UCSD-AML1 (cell line): ENCODE measurements around the gene PTPN1.
"Not testable (repeated sequence)": the region's sequence is repeated elsewhere in the genome, so short reads cannot be mapped to it uniquely, and the experiment has no call there.

Source experiments
- DNase-seq: peaks from one replicate; lab custom pipeline; 2025; ENCODE audit not compliant: unreplicated experiment; lab: John Stamatoyannopoulos, UW

The PTPN1 gene

DNA sequence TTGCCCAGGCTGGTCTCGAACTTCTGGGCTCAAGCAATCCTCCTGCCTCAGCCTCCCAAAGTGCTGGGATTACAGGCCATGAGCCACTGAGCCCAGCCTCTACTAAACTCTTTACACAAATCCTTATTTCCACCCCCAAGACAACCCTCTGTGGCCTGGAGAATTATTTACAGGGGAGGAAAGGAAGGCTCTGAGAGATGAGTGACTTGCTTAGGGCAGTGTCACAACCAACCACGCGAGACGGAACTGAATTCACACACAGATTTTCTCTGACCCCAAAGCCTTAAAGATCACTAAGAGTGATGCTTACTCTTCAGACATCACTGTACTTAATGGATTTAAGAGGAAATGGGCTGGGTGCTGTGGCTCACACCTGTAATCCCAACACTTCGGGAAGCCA is 95.0 kb downstream of the PTPN1 start:
- DNase-seq = no peak

DNA sequence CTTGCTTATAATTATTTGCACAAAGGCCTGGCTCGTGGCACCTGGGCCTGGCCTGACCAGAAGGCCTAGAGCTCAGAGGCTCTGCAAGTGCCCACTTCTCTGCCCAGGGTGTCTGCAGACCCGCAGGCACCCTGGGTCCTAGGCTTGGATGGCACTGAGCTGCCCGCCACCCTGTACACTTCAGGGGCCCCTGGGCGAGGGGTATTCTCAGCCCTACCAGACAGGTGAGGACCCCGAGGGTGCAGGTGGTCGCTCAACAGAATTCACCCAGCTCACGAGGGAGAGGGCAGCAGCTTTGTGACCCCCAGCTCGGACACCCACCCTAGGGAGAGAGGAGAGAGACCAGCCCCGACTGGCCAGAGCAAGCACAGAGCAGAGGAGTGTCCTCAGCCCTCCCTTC is 97.3 kb downstream of the PTPN1 start:
- DNase-seq = no peak

DNA sequence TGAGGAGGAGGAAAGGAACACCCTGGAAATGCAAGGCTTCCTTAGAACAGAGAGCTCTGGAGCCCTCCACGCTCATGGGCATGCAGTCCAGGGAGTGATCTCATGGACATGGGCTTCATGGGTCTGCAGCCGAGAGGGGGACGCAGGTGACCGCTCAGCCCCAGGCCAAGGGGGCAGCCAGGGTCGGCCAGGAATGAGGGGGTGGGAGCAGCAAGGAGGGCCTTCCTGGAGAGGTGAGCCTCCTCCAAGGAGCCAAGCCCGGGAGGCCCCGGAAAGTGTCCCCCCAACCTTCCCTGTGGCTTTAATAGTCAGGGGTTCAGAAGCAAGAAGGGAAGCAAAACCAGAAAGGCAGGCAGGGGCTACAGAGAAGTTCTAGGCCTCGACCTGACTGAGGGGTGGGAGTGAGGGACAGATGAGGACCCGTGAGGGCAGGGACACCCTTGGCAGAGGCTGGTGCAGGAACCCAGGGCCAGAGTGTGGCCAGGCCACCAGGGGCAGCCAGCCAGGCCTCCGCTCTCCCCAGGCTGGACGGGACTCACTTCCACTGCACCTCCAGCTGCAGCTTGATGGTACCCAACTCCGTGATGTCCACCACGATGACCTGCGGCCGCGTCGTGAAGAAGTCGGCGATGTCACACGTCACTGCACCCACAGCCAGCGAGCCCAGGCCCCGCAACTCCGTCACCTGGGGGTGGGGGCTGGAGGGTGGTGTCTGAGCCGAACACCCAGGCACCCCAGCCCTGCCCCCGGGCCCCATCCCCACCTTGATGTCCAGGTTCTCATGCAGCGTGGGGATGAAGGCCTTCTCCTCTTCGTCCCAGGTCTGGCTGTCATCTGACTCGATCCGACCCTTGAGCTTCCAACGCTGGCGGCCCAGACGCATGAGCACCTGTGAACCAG is 97.9 kb downstream of the PTPN1 start:
- DNase-seq = no peak

DNA sequence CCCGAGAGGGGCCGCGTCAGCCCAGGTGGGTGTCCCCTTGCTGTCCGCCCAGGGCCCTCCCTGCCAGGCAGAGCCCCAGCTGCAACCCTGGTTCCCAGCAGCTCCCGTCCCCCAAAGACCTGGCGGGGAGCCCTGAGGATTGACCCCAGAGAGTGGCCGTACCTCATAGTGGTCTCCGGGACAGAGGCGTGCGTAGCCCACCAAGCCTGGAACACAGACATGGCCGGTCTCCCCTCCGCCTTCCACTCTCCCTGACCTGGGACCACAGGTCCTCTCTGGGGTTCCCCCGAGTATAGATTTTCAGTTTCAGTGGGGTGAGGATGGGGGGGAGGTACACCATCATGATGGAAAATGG is 98.5 kb downstream of the PTPN1 start:
- DNase-seq = no peak

DNA sequence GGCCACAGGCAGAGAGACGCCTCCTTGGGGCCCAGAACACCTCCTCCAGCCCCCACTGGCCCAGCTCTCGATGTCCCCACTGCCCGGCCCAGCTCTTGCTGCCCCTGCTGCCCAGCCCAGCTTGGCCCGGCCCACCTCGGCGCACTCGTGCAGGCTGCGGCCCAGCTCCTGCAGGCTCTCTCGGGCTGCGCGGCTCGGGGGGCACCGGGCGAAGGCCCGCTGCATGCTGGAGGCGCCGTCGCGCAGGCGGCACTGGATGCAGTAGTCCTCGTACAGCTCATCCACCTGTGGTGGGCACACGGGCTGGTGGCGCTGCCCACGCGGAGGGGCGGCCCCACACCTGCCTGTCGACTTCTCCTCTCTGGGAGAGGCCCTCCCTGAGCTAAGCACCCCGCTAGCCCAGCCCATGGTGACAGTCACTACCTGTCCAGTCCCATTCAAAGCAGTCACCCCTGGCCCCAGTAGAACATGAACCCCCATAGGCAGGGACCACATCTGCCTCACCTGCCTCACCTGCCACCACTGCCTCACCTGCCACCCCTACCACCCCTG is 99.3 kb downstream of the PTPN1 start:
- DNase-seq = no peak

DNA sequence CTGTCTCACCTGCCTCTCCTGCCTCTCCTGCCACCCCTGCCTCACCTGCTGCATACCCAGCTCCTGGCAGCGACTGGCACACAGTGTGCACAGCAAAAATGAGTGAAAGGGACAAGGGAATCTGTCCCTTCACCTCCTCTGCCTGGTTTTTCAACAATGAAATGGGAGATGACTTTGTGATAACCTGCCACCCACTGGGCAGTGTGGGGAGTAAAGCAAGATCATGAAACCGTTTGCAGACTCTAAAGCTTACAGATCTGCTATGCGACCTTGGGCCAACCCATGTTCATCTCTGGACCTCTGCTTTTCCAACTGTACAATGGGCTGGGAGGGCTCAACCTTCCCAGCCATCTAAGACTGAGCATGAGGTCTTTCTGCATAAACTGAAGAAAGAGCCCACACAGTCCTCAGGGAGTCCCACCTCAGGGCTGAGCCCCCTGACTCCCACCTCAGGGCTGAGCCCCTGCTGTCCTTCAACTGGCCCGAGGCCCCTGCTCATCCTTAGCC is 100.1 kb downstream of the PTPN1 start:
- no peak for DNase-seq

DNA sequence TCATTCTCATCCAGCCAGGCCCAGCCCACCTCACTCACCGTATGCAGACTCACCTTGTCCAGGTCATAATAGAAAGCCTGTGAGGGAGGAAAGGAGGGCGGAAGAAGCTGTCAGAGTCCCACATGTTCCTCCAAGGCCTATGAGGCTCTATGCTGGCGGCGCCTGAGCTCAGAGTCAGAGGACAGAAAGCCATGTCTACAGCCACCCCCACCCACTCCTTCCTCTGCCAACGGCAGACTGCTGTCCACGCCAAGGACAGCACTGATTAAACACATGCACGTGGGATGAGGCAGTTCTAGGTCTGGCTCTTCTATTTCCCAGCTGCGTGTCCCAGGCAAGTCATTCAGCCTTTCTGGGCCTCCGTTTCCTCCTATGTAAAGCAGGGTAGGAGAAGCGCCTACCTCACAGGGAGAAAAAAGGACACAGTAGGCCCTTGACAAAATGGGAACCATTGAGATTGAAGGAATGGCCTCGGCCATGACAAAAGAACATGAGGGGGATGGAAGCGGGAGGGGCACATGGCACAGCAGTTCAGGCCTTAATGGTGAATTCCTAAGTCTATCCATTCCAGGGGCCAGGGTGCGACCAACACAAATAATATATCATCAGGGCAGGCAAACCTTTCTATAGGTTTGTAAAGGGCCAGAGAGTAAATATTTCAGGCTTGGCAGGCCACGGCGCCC is 101.1 kb downstream of the PTPN1 start:
- DNase-seq = no peak

DNA sequence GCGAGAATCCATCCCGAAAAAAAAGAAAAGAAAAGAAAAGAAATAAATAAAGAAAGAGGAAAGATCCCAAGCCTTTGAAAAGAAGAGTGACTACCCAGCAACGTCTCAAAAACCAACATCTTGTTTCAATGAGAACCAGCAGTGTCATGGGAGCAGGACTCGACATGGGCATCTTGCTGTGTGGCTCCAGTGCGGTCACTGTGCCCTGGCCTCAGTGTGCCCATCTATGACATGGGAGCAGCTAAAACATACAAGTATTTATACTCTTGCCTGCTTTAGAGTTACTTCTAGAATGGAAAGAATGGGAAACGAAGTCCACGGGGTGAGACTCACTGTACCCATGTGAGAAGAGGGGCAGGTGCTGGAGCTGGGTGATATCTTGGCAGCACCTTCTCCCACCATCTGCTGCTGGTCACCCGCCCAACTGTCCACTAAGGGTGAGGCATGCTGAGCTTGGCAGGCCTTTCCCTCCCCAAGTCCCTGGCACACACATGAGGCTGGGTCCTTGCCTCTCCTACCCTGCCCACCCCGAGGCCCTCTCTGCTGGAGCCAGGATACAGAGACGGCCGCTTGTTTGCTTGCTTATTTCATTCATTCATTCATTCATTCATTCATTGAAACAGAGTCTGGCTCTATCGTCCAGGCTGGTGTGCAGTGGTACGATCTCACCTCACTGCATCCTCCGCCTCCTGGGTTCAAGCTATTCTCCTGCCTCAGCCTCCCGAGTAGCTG is 103.4 kb downstream of the PTPN1 start:
- no peak for DNase-seq

DNA sequence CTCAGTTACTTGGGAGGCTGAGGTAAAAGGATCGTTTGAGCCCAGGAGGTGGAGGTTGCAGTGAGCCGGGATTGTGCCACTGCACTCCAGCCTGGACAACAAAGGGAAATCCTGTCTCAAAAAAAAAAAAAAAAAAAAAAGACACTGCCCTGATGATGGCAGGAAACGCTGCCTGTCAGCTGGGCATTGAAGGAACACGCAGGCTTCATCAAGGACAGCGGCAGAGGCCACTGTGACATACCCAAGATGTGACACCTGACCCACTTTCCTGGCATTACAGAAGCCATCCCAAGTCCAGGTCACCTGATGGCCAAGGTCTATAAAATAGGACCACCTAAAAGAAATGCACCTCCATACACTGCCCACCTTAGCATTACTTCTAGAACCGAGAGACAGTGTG is 105.2 kb downstream of the PTPN1 start:
- DNase-seq = no peak

DNA sequence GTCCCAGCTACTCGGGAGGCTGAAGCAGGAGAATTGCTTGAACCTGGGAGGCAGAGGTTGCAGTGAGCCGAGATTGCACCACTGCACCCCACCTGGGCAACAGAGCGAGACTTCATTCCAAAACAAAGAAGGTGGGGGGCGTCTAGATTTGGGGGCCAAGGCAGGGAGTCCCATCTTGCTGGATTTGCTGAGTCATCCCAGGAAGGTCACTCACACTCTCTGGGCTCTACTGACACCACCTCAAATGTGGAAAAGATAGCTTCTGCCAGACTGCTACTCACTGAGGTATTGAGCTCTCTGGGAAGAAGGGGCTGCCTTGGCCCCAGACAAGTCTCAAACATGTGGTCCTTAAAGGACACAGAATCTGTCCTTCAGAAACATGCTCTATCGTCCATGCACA is 106.8 kb downstream of the PTPN1 start:
- DNase-seq = no peak

DNA sequence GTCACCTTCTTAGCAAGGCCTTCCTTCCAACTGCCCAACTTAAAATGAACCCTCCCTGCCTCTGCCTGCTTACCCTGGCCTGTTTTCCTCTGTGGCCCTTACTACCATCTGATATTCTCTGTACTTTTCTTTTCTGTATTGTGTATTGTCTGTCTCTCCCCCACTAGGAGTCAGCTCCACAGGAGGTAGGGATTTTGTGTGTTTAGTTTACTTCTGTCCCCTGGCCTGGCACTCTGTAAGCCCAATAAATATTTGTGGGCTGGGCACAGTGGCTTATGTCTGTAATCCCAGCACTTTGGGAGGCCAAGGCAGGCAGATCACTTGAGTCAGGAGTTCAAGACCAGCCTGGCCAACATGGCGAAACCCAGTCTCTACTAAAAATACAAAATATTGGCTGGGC is 108.4 kb downstream of the PTPN1 start:
- DNase-seq = no peak

DNA sequence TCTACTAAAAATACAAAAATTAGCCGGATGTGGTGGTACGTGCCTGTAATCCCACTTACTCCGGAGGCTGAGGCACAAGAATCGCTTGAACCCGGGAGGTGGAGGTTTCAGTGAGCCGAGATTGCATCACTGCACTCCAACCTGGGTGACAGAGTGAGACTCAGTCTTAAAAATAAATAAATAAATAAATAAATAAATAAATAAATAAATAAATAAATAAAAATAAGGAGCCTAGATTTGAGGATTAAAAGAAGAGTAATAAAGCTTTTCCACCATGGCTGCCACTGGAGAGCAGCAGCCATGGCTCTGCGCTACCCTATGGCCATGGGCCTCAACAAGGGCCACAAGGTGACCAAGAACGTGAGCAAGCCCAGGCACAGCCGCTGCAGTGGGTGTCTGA is 110.3 kb downstream of the PTPN1 start:
- DNase-seq = not testable (repeated sequence)

DNA sequence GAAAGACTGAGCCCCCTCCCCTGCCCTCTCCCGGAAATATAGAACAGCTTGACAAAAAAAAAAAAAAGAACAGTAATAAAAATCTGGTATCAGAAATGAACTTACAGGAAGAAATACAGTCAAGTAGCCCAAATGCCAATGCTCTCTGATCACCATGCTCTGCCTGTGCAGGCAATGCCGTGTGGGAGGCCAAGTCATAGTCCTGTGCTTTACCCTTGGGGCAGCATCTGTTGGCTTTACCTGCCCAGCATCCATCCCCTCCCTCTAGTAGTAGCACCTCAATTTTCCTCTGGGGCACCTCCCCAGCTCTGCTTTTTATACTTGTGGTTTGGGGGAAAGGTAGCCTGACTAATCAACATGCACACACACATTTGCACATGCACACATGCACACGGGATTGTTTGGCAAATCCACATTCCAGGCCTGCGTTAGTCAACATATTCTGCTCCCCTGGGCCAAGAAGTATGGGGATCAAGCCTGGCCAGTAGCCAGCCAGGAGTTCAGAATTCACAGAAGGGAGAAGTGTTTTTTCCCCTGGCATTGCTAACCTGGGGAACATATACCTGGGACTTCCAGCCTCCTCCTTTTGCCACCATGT is 111.0 kb downstream of the PTPN1 start:
- no peak for DNase-seq

DNA sequence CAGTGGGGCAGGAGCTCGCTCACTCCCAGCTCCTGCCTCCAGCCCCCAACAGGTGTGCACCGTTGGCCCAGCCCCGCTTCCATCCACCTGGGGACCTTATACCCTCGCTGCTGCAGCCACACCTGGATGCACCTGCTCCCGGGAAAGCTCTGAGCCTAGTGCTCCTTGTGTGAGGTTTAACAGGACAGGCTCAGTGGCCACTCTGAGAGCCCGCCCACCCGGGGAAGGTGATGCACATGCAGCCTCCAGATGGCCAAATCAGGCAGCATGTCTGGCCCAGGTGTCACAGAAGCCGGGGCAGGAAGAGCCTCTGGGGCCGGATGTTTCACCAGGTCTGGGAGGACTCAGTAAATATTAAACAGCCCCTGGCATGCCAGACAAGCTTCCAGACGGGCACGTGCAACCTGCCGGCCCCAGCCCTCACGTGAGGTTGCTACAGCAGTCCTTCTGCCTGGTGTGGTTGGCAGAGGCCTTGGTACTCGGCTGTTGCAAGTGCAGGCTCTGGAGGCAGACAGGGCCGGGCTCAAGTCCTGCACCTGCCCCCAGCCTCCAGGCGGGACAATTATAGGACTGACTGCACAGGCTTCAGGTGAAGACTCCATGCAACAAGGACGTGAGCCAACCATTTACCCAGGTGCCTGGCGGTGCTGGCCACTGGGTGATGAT is 114.3 kb downstream of the PTPN1 start:
- DNase-seq = no peak

DNA sequence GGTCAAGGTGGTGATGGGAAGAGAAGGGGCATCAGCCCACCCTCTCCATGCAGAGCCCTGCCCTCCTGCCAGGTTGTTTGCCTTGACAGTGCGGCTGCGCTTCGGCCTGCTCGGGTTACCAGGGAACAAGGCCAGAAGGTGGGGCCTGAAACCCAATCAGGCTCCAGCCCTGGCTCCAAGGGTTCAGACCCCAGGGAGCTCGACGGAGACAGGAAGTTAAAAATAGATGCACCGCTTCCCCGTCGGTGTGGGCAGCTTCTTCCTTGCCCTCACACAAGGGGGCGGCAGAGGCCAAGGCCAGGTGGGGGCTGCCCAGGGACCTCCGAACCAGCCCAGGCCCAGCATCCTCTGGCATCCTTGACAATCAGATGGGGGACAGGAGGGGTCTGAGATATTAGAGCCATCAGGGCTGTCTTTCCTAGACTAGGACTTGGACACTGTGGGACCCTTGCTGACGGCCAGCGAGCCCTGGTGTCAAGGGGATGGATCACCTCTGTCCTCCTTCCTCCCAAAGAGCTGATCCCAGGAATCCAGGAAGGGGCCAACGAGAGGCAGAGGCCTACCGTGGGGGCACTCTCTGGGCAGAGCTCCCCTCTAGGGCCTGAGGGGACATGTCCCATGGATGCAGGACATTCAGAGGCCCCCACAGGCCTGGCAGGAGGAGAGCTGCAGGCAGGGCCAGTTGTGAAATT is 115.9 kb downstream of the PTPN1 start:
- peak; percentile 54 for DNase-seq

DNA sequence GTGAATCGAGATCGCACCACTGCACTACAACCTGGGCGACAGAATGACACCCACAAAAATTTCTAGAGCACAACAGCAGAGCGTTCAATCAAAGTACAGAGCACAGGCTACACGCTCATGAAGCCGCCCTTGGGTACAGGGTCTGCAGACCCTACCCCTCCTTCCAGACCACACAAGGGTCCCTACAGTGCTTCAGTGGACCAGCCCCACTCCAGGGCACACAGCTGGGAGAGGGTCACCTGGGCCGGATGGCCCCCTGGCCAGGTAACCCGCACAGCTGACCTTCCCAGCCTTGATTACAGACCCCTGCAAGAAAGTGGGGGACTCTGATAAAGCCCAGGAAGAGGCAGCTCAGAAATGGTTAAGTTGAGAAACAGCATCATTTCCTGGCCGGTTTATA is 117.6 kb downstream of the PTPN1 start:
- no peak for DNase-seq

DNA sequence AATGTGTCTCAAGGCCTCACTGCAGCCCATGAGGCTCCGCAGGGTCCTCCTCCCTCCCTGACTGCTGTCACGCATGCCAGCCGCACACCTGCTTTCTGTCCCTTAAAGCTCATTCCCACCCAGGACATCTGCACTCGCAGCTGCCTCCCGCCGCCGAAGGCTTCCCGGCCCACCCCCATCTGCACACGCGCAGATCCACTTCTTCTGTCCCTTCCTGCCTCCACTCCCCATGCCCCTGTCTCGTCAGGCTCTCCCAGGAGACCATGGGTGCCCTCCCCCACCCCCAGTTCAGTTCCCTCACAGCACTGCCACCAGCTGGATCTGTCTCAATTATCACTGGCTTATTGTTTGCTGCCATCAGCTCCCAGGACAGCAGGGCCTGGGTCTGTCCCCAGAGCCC is 118.1 kb downstream of the PTPN1 start:
- DNase-seq = no peak

DNA sequence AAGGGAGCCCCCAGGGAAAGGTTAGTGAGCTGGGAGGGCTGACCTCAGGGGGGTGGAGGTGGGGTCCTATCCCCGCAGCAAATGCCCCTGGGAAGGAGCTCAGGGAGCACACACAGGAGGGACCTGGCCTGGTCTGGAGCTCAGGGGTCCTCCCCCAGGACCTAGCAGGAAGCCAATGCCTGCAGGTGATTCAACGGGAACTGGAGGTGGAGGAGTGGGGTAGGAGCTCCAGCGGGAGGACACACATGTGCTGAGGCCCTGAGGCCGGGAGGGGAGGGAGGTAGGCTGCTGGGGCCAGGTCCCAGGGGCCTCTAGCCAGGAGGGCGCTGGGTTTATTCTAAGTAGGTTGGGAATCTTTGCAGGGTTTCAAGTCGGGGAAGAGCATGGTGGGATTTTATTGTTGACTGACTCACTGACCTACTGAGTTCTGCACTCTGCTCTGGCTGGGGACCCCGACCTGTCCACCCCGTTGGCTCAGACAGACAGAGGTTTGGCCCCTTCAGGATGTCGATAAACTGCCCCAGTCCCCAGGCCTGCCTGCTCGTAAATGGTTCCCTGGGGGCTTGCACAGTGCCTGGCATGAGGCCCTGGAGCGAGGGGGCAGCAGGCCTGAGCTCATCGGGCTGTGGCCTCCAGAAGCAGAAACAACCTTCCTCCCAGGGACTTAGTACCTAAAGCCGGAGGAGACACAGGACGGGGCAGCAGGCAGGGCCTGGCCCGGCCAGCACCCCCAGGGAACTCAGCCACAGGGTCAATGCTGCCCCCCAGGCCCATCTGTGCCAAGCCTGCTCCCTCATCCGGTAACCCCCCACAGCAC is 118.9 kb downstream of the PTPN1 start:
- DNase-seq = no peak

DNA sequence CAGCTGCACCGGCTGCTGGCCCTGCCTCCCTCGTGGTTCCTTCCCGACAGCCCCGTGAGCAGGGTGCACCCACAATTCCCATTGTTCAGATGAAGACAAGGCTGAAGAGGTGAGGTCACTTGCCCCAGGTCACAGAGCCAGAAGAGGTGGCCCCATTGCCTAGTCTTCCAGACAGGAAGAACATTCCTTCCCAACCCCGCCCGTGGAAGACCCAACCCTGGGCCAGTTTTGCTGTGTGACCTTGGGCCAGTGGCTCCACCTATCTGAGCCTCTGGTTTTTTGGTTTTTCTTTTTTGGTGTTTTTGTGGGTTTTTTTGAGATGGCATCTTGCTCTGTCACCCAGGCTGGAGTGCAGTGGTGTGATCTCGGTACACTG is 119.5 kb downstream of the PTPN1 start:
- DNase-seq = no peak
